NK-92 treated with Interleukin-12 subunit alpha and Interleukin-12 subunit beta, amount 100 ng/mL, for 24 hours (cell line): Measurements from ENCODE around the gene ALK.
"Not testable (repeated sequence)": the region's sequence is repeated elsewhere in the genome, so short reads cannot be mapped to it uniquely, and the experiment has no call there.

ENCODE experiments used
- DNase-seq: peaks from one replicate; lab custom pipeline; 2025; lab: John Stamatoyannopoulos, UW

The ALK gene

GRCh38 chr2:29246383-29247300 is 674.7 kb downstream of the ALK start:
- DNase-seq, result no peak

DNA sequence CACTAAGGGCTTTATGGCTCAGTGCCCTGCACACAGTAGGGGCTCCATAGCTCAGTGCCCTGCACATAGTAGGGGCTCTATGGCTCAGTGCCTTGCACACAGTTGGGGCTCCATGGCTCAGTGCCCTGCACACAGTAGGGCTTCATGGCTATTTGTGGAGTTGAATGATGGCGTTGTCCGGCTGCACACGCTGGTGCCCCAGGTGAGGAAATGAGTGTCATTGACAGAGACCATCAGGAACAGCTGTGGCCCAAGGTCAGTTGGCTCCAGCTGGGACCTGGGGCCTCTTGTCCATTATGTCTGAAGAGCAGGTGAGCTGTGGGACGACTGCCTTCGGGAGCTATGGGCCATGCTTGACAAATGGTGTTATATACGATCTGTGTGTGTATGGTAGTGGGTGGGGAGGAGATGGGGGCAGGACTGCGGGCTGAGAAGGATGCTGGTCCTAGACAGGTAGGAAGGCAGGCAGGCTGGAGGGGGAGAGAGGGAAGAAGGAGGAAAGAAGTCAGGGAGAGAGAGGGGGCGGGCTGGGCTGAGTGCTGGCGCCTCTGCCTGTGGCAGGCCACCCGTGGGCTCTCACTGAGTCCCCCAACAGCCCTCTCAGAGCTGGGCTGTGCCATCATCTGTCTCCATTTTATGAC is 675.5 kb downstream of the ALK start:
- no peak for DNase-seq

DNA sequence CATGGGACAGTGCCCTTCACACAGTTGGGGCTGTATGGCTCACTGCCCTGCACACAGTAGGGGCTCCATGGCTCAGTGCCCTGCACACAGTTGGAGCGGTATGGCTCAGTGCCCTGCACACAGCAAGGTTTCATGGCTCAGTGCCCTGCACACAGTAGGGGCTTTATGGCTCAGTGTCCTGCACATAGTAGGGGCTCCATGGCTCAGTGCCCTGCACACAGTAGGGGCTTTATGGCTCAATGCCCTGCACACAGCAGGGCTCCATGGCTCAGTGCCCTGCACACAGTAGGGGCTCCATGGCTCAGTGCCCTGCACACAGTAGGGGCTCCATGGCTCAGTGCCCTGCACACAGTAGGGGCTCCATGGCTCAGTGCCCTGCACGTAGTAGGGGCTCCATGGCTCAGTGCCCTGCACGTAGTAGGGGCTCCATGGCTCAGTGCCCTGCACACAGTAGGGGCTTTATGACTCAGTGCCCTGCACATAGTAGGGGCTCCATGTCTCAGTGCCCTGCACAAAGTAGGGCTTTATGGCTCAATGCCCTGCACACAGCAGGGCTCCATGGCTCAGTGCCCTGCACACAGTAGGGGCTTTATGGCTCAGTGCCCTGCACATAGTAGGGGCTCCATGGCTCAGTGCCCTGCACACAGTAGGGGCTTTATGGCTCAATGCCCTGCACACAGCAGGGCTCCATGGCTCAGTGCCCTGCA is 676.2 kb downstream of the ALK start:
- DNase-seq, result not testable (repeated sequence)

DNA sequence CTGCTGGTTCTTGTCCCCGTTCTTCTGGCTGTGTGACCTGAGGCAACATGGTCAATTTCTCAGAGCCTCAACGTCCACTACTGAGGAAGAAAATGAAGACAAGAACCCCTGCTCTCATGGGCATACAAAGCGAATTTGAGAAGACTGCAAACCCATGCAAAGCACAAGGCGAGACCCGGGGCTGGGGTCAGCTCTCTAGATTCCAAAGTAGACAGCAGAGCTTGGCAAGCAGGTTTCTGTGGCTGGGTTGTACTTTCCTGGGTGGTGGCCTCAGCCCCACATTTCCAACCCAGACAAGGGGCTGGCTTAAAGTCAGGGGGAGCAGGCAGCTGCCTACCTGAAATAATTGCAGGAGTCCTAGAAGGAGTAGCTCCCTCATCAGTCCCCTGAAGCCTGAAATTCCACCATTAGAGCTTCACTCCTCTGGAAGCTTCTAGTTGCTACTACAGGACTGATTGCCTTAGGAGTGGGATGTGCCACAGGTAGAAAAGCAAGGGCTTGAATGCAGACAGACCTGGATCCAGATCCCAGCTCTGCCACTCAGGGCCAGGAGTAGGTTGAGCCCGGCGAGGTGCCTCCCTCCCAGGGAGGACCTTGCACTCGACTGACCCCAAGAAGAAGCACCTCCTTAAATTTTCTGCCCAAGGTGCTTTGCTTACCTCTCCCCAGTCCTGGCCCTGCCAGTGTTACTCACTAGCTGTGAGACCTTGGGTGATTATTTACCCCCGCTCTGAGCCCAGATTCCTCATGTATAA is 678.6 kb downstream of the ALK start:
- DNase-seq, result no peak

DNA sequence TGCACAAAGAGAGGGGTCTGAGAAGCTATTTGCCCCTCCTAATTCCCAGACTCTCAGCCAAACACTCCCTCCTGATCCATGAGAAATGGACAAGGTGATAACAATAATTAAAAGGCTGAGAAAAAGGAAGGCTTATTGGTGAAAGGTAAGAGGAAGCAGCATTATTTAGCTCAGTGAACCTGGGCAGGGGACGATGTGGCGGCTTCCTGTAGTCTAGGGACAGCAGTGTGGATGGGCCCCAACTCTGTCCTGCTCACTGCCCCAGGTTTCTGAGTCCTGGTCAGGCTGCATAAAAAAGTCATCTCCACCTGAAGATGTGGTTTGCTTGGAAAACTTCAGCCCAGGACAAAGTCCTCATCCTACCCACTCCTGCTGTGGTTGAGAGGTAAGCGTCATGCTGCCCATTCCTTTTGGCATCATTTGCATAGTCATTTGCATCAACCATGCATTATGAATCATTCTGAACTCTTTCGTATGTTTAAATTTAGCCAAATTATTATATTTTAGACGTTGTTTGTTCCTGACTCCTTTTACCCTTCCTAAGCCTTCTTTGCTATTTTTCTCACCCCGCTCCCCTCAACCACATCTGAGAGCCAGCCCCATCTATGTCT is 679.3 kb downstream of the ALK start:
- DNase-seq, result no peak

GRCh38 chr2:29241341-29241740 is 680.0 kb downstream of the ALK start:
- no peak for DNase-seq

- DNase-seq, result no peak
These were observed 680.8 kb downstream of the ALK start for GRCh38 chr2:29240601-29241000.

DNA sequence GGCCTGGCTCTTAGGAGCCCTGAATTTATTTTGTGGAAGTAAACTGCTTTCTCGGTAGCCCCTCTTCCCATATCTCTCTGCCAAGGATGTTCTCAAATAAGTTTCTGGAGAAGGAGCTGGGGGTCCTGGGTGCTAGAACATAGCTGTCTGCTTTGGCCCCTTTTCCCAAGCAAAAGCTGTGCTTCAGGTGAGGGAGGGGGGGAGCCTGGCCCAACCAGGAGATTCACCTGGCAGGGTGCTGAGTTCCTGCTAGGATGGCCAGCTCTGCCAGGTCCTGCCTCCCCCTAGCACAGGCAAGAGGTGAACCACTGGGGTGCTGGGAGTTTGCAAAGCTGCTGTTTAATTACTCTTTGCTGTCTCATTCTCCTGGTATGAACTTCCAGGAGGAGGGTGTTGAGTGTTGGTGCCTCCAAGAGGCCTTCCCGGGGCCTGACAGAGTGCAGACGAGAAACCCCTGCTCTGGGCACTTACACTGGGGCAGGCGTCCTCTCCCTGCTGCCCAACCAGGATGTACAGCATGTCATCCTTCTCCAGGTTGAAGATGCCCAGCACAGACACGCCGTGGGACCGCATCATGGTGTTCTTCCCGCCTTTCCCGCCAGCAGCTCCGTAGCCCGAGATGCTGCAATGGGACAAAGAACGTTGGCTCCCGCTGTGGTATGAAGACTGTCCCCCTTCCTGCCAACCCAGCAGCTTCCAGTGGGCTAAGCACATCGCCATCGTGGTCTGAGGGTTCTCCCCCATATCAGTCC is 682.0 kb downstream of the ALK start:
- DNase-seq, result no peak

DNA sequence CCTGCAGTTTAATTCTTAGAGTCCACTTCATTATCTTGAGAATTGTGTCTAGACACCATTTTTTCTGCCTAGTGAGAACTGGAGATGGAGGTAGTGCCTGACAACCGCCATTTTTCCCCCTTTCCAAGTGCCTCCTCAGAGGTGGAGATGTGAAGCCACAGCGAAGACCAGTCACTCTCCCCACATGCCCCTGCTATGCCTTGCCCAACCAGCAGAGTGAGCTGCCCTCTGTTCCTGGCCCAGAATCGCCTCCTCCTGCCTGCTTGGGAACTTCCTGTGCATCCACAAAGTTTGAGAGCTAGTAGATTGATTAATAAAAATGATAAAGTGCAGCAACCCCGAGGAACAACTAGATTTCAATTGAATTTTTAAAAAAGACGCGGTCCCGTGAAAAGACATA is 682.9 kb downstream of the ALK start:
- DNase-seq, result no peak

DNA sequence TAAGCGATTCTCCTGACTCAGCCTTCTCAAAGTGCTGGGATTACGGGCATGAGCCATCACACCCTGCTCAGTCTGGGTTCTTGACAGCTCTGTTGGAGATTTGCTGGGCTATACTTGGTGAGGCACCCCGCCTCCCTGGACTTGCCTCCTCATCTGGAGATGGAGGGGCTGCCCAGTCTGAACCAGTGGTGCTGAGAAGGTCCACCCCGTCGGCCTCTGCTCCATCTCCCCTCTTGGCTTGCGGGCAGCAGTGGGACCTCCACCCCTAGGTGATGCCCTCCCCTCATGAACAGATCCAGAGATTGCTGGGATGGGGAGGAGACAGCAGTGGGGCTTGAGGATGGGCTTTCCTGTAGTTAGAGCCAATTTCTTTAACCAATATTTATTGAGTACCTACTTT is 685.3 kb downstream of the ALK start:
- DNase-seq, result no peak

DNA sequence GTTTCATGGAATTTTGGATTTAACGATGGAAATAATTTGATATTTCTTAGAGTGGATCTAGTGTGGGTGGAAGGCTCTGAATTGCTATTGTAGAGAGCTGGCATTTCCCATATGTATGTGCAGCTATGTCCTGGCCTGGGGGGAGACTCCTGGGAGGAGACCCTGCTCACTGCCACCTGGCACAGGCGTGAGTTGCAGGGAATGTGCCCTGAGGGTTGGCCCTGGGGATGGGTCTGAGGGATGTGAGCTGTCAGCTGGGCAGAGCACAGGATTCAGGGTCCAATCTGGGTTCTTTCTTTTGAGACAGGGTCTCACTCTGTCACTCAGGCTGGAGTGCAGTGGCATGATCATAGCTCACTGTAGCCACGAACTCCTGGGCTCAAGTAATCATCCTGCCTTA is 686.0 kb downstream of the ALK start:
- no peak for DNase-seq

- no peak for DNase-seq
These were observed 688.0 kb downstream of the ALK start for GRCh38 chr2:29233428-29233827.

DNA sequence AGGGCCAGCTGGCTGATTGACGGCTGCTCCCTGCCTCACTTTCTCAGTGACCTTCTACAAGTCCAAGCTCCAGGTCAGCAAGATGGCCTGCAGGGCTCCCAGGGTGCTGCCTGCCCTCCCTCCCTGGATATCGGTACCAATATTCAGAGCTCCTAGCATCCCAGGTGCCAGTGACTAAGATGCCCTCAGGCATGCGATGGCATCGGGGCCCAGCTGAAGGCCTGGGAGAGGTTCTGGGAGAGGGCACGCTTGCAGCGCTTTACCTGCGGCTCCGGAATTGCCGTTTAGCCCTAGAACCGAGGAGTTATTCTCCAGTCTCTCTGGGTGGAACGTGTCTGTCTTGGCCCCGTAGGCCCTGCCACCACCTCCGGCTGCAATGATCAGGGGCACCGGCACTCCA is 689.3 kb downstream of the ALK start:
- no peak for DNase-seq

- DNase-seq, result no peak
These were observed 691.7 kb downstream of the ALK start for GRCh38 chr2:29229640-29230039.

DNA sequence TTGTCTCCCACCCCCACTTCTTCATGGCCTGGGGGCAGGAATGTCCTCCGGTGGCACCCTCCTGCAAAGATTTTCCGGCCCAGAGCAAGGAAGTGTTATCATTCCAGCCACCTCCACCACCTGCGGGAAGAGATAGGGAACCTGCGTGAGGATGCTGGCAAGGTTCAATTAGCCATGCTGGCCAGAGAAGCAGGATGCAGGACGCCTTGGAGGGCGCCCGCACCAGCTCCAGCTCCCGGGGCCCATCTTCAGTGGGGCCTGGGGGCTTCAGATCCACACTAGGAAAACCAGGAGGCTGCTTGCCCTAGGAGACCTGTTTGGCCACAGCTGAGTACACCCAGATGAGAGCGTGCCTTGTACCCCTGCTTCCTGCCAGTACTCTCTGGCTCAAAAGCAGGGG is 692.4 kb downstream of the ALK start:
- DNase-seq, result no peak

GRCh38 chr2:29227935-29228675 is 693.3 kb downstream of the ALK start:
- no peak for DNase-seq

GRCh38 chr2:29226808-29227207 is 694.6 kb downstream of the ALK start:
- DNase-seq, result no peak

GRCh38 chr2:29226375-29226774 is 695.0 kb downstream of the ALK start:
- DNase-seq, result no peak

DNA sequence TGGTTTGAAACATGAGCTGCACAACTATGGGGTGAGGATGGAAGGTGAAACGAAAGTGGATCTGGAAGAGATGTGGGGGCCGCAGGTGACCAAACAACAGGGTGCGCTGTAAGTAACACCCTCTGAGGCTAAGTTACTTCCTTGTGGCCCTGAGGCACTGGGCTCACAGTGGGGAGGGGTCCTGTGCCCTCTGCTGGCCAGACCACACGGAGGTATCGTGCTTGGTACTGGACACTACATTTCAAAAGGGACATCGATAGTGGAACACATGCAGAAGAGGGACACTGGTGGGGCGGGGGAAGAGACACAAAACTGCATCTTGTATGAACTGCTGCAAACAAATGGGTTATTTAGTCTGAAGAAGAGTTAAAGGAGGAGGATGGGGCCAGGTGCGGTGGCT is 695.6 kb downstream of the ALK start:
- DNase-seq, result no peak
